Esophagus squamous epithelium (tissue), 5 donors: ENCODE measurements around the gene THAP4. TPM values are rescaled to one million over a fixed set of nuclear protein-coding genes. Genes with fewer than 3 reads are reported as not detected.

ENCODE experiments used
- DNase-seq: peaks from one replicate; lab custom pipeline; 2025; lab: John Stamatoyannopoulos, UW
- H3K27ac ChIP-seq, 4 donors: fragments of 200-600 bp; sonication (generic); one replicate each; pipeline ENCODE4 v1.5.1; 2016 to 2019; ENCODE audit warnings: mild to moderate bottlenecking in 1 of 4
- H3K27me3 ChIP-seq, 4 donors: fragments of 200-600 bp; sonication (generic); 1 replicate in 3 of 4; 2 replicates in 1 of 4; pipeline versions ENCODE4 v1.5.1 to v1.6.0; 2017 to 2021; ENCODE audit warnings: antibody characterized with exemption in 1 of 4
- H3K36me3 ChIP-seq, 3 donors: fragments of 200-600 bp; sonication (generic); one replicate each; pipeline ENCODE4 v1.5.1; 2016 to 2019
- H3K4me1 ChIP-seq, 3 donors: fragments of 200-600 bp; sonication (generic); one replicate each; pipeline ENCODE4 v1.5.1; 2017 to 2019
- H3K4me3 ChIP-seq, 4 donors: fragments of 200-600 bp; sonication (generic); 1 replicate in 3 of 4; 2 replicates in 1 of 4; pipeline ENCODE4 v1.5.1; 2016 to 2019; ENCODE audit warnings: mild to moderate bottlenecking in 2 of 4, moderate library complexity in 1 of 4
- H3K9me3 ChIP-seq, 3 donors: fragments of 200-600 bp; sonication (generic); one replicate each; pipeline ENCODE4 v1.5.1; 2016 to 2019
- CTCF ChIP-seq, 6 experiments: fragments of 450-650 bp in 4 of 6; fragments of 200-600 bp in 2 of 6; sonication (generic) in 2 of 6; IDR thresholded peaks; one replicate each; pipeline ENCODE4 v1.5.1; 2016 to 2019; ENCODE audit warnings: antibody characterized with exemption in 6 of 6, mild to moderate bottlenecking in 4 of 6, moderate library complexity in 4 of 6
- POLR2A ChIP-seq, 4 donors: fragments of 450-650 bp; IDR thresholded peaks; one replicate each; pipeline ENCODE4 v1.6.1; 2017; ENCODE audit warnings: antibody characterized with exemption in 4 of 4, mild to moderate bottlenecking in 4 of 4, moderate library complexity in 3 of 4
- WGBS, 2 donors: methylation state at CpG; one replicate each; pipeline ENCODE4 v1.1.5; 2018; 5-methylcytosine and 5-hydroxymethylcytosine counted together
- intact Hi-C: fragments of 100-400 bp; cut with DNase I; formaldehyde crosslinking; loops from one replicate; pipeline ENCODE4 v1.15.0; 2022
- total RNA-seq, 4 donors: library from RNA; depleted of rRNA; stranded (reverse); fragments of >200 nt; gene quantifications; one replicate each; pipeline ENCODE4 v1.1.0, GENCODE V29; 2016
- donor health status: DM: yes; HTN: yes; CAD: no.

THAP4 gene
- total RNA-seq, 4 donors from 2014 or later, result 40.7 to 53.2 (median 46.4) TPM

- TF ChIP-seq POLR2A (IDR thresholded peaks at IDR 0.05), result no peak
- TF ChIP-seq CTCF (IDR thresholded peaks at IDR 0.05), result no peak
- DNase-seq, result no peak
- intact Hi-C loops, result no loop called here
Observed at GRCh38 chr2:241563571-241563980, 73.4 kb downstream of the THAP4 start.

GRCh38 chr2:241563031-241563507 is 73.9 kb downstream of the THAP4 start:
- DNase-seq, result no peak
- H3K4me3 ChIP-seq, result no peak overlapping the region
- H3K36me3 ChIP-seq, result peaks cover 0 to 36% (median 0%) of the 10 kb centered on the region in 3 donors
- no peaks in the 10 kb centered on the region for H3K9me3 ChIP-seq
- peaks cover 45 to 73% (median 49%) of the 10 kb centered on the region in 3 donors for H3K4me1 ChIP-seq
- 46 to 71% methylated on average over 4 to 11 of the region's 13 CpGs for WGBS, 2 donors
- TF ChIP-seq CTCF (IDR thresholded peaks at IDR 0.05) (no peak), POLR2A (IDR thresholded peaks at IDR 0.05) (no peak)
- intact Hi-C loops, result no loop called here
- peak overlapping the region; percentile 34 to 90 (median 74) for H3K27ac ChIP-seq
- H3K27me3 ChIP-seq, result peaks cover 0 to 24% (median 0%) of the 10 kb centered on the region in 4 donors

More at GRCh38 chr2:241563571-241563980, 73.4 kb downstream of the THAP4 start:
- Histone ChIP-seq H3K4me3 (no peak overlapping the region), H3K27ac (peak overlapping the region in 3 of 4 donors; percentile 72 to 90 (median 75)), H3K4me1 (peaks cover 45 to 73% (median 49%) of the 10 kb centered on the region in 3 donors), H3K9me3 (no peaks in the 10 kb centered on the region), H3K27me3 (peaks cover 0 to 19% (median 0%) of the 10 kb centered on the region in 4 donors), H3K36me3 (peaks cover 0 to 37% (median 0%) of the 10 kb centered on the region in 3 donors)
- 80 to 100% methylated on average over 1 of the region's 10 CpGs for WGBS, 2 donors

- TF ChIP-seq POLR2A (IDR thresholded peaks at IDR 0.05) (no peak), CTCF (IDR thresholded peaks at IDR 0.05) (no peak)
- H3K27me3 ChIP-seq, result peaks cover 0 to 26% (median 0%) of the 10 kb centered on the region in 4 donors
- peak overlapping the region; percentile 51 to 90 (median 74) for H3K27ac ChIP-seq
- intact Hi-C loops, result no loop called here
- peaks cover 0 to 2% (median 0%) of the 10 kb centered on the region in 3 donors for H3K9me3 ChIP-seq
- H3K4me3 ChIP-seq, result peak overlapping the region in 3 of 4 donors; percentile 23 to 84 (median 68)
- peaks cover 0 to 30% (median 0%) of the 10 kb centered on the region in 3 donors for H3K36me3 ChIP-seq
- WGBS, 2 donors, result 47% methylated on average over 10 of the region's 23 CpGs; no CpG with 5 or more reads in 1 of the 2 donors
- H3K4me1 ChIP-seq, result peaks cover 45 to 74% (median 49%) of the 10 kb centered on the region in 3 donors
- DNase-seq, result no peak
Observed at GRCh38 chr2:241562269-241562891, 74.6 kb downstream of the THAP4 start.

GRCh38 chr2:241561832-241562231 is 75.1 kb downstream of the THAP4 start:
- H3K36me3 ChIP-seq, result peaks cover 0 to 25% (median 0%) of the 10 kb centered on the region in 3 donors
- H3K4me1 ChIP-seq, result peaks cover 45 to 74% (median 49%) of the 10 kb centered on the region in 3 donors
- no peak for TF ChIP-seq CTCF (IDR thresholded peaks at IDR 0.05)
- peak in 1 of 4 donors; percentile 10 for TF ChIP-seq POLR2A (IDR thresholded peaks at IDR 0.05)
- peak overlapping the region; percentile 14 to 84 (median 46) for H3K4me3 ChIP-seq
- peaks cover 0 to 26% (median 0%) of the 10 kb centered on the region in 4 donors for H3K27me3 ChIP-seq
- DNase-seq, result no peak
- peaks cover 0 to 4% (median 0%) of the 10 kb centered on the region in 3 donors for H3K9me3 ChIP-seq
- H3K27ac ChIP-seq, result peak overlapping the region; percentile 51 to 90 (median 74)
- 23% methylated on average over 11 of the region's 18 CpGs; no CpG with 5 or more reads in 1 of the 2 donors for WGBS, 2 donors
- intact Hi-C loops, result no loop called here
